Limb (tissue), 2 donors: ENCODE data around the gene ERP29.
"Not testable (repeated sequence)": the region's sequence is repeated elsewhere in the genome, so short reads cannot be mapped to it uniquely, and the experiment has no call there.

Experiments used
- DNase-seq, 2 donors: peaks; one replicate each; pipeline ENCODE4 v3.0.0-alpha.2; 2016; ENCODE audit errors: extremely low spot score in 2 of 2

Gene ERP29

GRCh38 chr12:112001576-112001975 is 11.7 kb upstream of the ERP29 start:
- no peak for DNase-seq

GRCh38 chr12:112004041-112004440 is 9.2 kb upstream of the ERP29 start:
- DNase-seq: no peak

GRCh38 chr12:112005419-112006395 is 7.5 kb upstream of the ERP29 start:
- no peak for DNase-seq

GRCh38 chr12:112007945-112008344 is 5.3 kb upstream of the ERP29 start:
- no peak for DNase-seq

DNA sequence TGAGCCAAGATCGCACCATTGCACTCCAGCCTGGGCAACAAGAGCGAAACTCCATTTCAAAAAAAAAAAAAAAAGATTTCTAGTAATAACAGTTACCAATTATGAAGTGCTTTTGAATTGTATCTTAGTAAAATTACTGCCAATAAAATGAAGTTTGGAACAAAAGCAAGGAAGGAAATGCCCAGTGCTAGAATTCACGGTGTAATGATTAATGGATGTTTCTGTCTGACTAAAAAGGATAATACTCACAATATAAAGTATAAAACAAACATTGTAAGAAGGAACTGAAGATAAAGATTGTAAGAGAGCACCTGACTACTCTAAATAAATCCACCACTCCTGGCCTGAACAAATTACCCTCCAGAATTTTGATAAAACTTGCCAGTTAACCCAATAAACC is 4.3 kb upstream of the ERP29 start:
- DNase-seq: no peak

GRCh38 chr12:112009596-112009995 is 3.6 kb upstream of the ERP29 start:
- not testable (repeated sequence) for DNase-seq

- no peak for DNase-seq
Measured at GRCh38 chr12:112010415-112011344, 2.5 kb upstream of the ERP29 start.

DNA sequence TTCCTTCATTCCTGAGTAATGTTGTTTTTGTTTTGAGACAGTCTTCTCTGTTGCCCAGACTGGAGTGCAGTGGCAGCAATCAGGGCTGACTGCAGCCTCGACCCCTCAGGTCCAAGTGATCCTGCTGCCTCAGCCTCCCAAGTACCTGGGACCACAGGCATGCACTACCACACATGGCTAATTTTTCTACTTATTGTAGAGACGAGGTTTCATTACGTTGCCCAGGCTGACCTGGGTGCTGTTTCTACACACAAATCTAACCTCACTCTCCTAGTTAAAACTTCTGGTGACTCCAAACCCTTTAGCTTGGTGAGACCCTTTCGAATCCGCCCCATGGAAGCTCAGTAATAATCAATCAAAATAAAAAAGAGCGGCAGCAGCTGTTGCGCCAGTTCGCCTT is 1.5 kb upstream of the ERP29 start:
- DNase-seq: no peak

GRCh38 chr12:112013601-112014402 is 576 bp downstream of the ERP29 start:
- DNase-seq: peak in 1 of 2 donors; percentile 66

- no peak for DNase-seq
Measured at GRCh38 chr12:112015938-112016337, 2.7 kb downstream of the ERP29 start.

DNA sequence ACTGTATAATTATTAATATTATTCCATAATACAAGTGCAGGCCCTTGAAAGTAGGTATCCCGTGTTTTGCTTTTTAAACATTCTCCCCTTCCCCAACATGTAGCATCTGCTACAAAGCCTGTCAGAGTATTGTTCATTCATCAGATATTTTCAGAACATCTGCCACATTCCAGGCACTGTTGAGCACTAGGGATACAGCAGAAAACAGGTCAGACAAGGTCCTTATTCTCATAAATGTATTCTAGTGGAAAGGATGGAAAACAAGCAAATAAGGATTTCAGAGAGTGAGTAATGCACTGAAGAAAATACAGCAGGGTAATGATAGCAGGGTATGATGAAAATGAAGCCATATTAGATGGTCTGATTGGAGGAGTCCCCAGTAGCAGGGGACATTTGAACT is 3.8 kb downstream of the ERP29 start:
- DNase-seq: no peak

GRCh38 chr12:112018571-112019237 is 5.5 kb downstream of the ERP29 start:
- DNase-seq: no peak

DNA sequence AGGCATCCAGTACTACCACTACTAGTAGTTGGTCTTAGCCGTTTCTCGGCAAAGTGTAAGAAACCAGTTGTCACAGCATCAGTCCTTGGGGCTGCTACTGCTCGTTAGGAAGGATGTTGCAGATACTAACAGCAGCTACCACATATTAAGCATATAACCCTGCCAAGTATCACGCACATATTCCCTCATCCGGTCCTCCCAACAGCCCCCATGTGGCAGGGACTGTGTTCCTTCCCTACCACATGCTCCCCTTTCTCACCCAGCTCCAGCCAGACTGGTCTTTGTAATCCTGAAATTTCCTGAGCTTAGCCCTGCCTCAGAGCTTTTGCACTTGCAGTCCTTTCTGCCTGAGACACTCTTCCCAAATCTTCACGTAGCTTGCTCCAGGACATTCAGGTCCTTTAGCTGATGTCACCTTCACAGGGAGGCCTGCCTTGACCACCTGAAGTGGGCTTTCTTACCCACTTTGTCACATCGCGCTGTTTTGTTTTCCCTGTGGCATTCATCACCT is 7.8 kb downstream of the ERP29 start:
- DNase-seq: no peak

- DNase-seq: no peak
Measured at GRCh38 chr12:112022241-112023016, 9.2 kb downstream of the ERP29 start.

GRCh38 chr12:112023759-112024396 is 10.7 kb downstream of the ERP29 start:
- DNase-seq: no peak

- no peak for DNase-seq
Measured at GRCh38 chr12:112025808-112026375, 12.7 kb downstream of the ERP29 start.

DNA sequence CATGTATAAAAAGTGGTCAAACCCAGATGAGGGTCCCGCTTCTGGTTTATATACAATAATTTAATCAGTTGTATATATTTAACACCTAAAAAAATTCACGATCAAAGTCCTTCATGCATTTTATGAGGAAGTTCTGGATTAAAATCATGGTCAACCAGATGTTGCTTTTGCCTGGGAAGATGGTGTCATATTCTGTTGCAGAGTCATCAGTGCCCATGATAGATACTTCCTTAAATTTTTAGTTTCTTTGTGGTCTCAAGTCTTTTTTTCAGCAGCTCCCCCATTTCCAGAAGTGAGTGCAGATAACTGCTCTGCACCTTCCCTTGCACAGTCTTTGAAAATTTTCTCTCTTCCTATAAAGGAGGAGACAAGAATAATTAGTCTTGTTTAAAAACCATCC is 16.1 kb downstream of the ERP29 start:
- DNase-seq: no peak

DNA sequence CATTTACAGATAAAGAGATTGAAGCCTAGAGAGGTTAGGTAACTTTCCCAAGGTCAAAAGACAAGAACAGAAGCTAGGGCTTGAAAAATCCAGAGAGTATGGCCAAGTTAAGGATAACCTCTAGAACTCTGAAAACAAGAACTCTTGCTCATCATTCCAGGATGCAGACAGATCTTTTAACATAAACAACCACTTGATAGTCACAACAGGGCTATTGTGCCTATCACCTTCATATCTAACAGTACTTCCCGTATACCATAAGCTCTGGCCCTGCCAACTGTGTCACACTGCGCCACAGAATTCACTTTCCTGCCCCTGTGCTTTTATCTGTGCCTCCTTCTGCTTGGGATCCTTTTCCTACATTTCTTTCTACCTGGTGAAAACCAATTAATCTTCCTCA is 18.2 kb downstream of the ERP29 start:
- DNase-seq: no peak

DNA sequence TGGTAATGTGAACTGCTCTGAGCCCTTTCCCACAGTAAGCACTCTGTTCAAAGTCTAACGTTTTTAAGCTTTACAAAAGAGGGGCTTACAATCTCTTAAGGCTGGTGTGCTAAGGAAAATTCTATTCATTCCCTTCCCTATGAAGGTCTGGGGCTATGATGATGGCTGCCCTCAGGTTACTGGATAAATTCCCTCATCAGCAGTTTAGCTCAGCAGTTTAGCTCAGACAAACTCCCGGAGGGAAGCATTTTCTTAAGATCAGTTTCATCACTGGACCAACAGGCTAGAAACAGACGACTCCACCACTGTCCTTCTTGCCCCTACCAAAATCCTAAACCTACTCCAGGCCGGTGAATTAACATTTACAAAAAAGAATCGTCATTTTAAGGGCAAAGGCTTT is 19.1 kb downstream of the ERP29 start:
- DNase-seq: no peak
